Lower leg skin (tissue), 4 donors: ENCODE data around the gene NMT1. TPM values are rescaled to one million over a fixed set of nuclear protein-coding genes. Genes with fewer than 3 reads are reported as not detected.

ENCODE experiments used
- DNase-seq, 2 donors: peaks; one replicate each; pipeline ENCODE4 v3.0.0-alpha.2; 2019; ENCODE audit warnings: low spot score in 2 of 2
- H3K4me3 ChIP-seq: fragments of 200-600 bp; sonication (generic); 2 replicates; pipeline ENCODE4 v1.5.1; 2017; ENCODE audit warnings: mild to moderate bottlenecking, low read depth; ENCODE audit not compliant: poor library complexity, severe bottlenecking
- POLR2A ChIP-seq, 2 donors: fragments of 450-650 bp; IDR thresholded peaks; one replicate each; pipeline ENCODE4 v1.6.1; 2016 to 2017; ENCODE audit warnings: antibody characterized with exemption in 2 of 2, mild to moderate bottlenecking in 1 of 2, moderate library complexity in 1 of 2
- WGBS, 2 donors: methylation state at CpG; one replicate each; pipeline ENCODE4 v1.1.5; 2018; 5-methylcytosine and 5-hydroxymethylcytosine counted together
- intact Hi-C: fragments of 100-400 bp; cut with DNase I; formaldehyde crosslinking; loops from one replicate; pipeline ENCODE4 v1.15.0; 2023; ENCODE audit warnings: low total_unique reads
- total RNA-seq, 4 donors: library from RNA; depleted of rRNA; stranded (reverse); fragments of >200 nt; gene quantifications; one replicate each; pipeline ENCODE4 v1.1.0, GENCODE V29; 2016
- TF ChIP-seq, protein P1 (sequence below), 3 donors: fragments of 450-650 bp; IDR thresholded peaks; one replicate each; pipeline ENCODE4 v1.5.1; 2016; ENCODE audit warnings: antibody characterized with exemption in 3 of 3, mild to moderate bottlenecking in 3 of 3, moderate library complexity in 2 of 3

Gene NMT1
- total RNA-seq, 4 donors from 2014 or later = 37.3 to 101 (median 60.3) TPM

DNA sequence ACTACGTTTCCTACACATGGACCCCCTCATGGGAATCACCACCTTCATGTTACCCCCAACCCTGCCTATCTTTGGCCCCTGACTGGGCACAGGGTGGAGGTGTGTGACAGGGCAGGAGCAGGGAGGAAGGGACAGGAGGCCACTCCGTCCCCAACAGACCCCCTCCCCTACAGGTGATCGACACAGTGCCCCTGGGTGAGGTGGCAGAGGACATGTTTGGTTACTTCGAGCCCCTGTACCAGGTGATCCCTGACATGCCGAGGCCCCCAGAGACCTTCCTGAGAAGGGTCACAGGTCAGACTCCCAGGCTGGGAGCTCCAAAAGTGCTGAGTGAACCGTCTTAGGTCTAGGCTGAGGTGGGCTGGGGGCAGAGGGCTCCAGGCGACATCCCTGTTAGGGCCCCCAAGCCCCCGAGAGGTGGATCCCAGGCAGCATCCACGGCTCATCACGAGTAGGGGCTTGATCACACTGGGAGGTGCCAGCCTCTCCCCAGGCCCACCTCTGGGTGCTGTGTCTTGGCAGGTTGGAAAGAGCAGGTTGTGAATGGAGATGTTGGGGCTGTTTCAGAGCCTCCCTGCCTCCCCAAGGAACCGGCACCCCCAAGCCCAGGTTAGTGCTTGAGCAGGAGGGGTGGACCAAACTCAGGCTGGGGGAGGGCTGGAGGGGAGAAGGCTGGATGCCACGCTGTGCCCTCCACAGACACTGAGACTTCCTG, 75.9 kb downstream of the NMT1 start:
- H3K4me3 ChIP-seq = no peak overlapping the region
- intact Hi-C loops = loop anchor here (5.0 kb wide), 1 partner anchor 60 kb away; no protein-coding TSS in a partner anchor
- DNase-seq = no peak
- 87 to 88% methylated on average over 8 to 12 of the region's 12 CpGs for WGBS, 2 donors
- no peak for TF ChIP-seq POLR2A (IDR thresholded peaks at IDR 0.05)
- TF ChIP-seq, protein P1, sequence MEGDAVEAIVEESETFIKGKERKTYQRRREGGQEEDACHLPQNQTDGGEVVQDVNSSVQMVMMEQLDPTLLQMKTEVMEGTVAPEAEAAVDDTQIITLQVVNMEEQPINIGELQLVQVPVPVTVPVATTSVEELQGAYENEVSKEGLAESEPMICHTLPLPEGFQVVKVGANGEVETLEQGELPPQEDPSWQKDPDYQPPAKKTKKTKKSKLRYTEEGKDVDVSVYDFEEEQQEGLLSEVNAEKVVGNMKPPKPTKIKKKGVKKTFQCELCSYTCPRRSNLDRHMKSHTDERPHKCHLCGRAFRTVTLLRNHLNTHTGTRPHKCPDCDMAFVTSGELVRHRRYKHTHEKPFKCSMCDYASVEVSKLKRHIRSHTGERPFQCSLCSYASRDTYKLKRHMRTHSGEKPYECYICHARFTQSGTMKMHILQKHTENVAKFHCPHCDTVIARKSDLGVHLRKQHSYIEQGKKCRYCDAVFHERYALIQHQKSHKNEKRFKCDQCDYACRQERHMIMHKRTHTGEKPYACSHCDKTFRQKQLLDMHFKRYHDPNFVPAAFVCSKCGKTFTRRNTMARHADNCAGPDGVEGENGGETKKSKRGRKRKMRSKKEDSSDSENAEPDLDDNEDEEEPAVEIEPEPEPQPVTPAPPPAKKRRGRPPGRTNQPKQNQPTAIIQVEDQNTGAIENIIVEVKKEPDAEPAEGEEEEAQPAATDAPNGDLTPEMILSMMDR (IDR thresholded peaks at IDR 0.05) = no peak

DNA sequence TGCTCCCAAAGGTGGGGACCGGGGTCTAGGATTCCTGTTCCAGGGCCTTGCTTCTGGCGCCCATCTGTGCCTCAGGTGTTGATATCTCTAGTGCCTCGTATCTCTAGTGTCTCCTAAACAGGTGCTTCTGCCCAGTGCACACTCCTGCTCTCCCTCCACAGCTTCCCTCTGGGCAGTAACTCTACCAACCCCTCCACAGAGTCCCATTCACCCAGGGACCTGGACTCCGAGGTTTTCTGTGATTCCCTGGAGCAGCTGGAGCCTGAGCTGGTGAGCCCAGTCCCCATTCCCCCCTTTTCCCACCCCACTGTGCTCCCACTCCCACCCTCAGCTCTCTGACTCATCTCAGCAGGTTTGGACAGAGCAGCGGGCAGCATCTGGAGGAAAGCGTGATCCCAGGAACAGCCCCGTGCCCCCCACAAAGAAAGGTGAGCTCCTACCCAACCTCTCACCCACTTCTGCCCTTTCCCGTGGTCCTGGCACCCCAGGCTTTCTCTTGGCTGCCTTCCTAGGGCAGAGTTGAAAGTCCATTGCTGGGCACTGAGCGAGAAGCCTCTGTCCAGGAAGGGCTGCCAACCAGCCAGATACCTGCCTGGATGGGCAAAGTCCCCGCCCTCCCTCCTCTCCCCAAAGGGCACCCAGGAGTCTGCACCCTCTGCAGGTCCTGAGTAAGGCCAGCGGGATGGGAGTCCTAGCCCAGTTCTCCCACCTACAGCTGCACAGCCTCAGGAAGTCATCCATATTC, 76.6 kb downstream of the NMT1 start:
- no peak for TF ChIP-seq POLR2A (IDR thresholded peaks at IDR 0.05)
- TF ChIP-seq, protein P1 (IDR thresholded peaks at IDR 0.05) = no peak
- H3K4me3 ChIP-seq = no peak overlapping the region
- WGBS, 2 donors = 76 to 85% methylated on average over 10 to 11 of the region's 11 CpGs
- intact Hi-C loops = loop anchor here (5.0 kb wide), 1 partner anchor 60 kb away; no protein-coding TSS in a partner anchor
- no peak for DNase-seq

DNA sequence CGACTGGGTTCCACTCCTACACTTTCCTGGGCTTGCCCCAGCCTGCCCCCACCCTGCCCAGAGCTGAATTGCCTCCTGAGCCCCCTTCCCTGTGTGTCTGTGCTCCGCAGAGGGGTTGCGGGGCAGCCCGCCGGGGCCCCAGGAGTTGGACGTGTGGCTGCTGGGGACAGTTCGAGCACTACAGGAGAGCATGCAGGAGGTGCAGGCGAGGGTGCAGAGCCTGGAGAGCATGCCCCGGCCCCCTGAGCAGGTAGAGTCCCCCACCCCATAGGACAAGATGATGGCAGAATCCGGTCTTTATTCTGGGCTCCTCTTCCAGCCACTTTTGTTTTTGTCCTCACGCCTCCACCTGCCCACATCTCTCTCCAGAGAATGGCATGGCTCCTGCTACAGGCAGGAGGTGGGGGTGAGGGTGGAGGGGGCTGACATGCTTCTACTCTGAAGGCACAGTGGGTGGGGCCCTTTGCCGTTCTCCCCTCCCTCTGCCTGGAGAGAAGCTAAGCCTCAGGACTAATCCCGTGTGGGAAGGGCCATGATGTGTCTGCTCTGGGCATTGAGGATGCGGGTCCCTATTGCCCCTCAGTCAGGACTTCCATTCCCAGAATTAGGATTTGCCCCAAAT, 77.9 kb downstream of the NMT1 start:
- TF ChIP-seq, protein P1 (IDR thresholded peaks at IDR 0.05) = no peak
- TF ChIP-seq POLR2A (IDR thresholded peaks at IDR 0.05) = no peak
- DNase-seq = no peak
- 70 to 72% methylated on average over 10 to 14 of the region's 14 CpGs for WGBS, 2 donors
- intact Hi-C loops = loop anchor here (5.0 kb wide), 1 partner anchor 58 kb away; no protein-coding TSS in a partner anchor
- no peak overlapping the region for H3K4me3 ChIP-seq

DNA sequence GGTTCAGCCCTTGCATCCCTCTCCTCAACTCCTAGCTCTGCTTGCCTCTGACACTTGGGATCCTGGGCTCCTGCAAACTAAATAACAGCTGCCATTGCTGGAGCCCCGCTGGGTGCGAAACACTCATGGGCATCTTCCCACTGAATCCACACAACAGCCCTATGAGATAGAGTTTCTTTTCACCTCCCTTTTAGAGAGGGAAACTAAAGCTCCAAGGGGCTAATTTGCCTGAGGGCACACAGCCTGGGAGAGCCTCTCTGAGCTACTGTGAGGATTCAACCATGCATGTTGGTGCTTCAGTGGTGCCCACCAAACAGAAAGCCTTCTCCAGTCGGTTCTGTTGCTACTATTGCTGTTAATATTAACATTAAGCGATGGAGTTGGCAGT, 78.4 kb downstream of the NMT1 start:
- WGBS, 2 donors = 77 to 96% methylated on average over 3 to 4 of the region's 4 CpGs
- TF ChIP-seq POLR2A (IDR thresholded peaks at IDR 0.05) = no peak
- TF ChIP-seq, protein P1 (IDR thresholded peaks at IDR 0.05) = no peak
- DNase-seq = no peak
- H3K4me3 ChIP-seq = no peak overlapping the region
- intact Hi-C loops = loop anchor here (5.0 kb wide), 1 partner anchor 58 kb away; no protein-coding TSS in a partner anchor

DNA sequence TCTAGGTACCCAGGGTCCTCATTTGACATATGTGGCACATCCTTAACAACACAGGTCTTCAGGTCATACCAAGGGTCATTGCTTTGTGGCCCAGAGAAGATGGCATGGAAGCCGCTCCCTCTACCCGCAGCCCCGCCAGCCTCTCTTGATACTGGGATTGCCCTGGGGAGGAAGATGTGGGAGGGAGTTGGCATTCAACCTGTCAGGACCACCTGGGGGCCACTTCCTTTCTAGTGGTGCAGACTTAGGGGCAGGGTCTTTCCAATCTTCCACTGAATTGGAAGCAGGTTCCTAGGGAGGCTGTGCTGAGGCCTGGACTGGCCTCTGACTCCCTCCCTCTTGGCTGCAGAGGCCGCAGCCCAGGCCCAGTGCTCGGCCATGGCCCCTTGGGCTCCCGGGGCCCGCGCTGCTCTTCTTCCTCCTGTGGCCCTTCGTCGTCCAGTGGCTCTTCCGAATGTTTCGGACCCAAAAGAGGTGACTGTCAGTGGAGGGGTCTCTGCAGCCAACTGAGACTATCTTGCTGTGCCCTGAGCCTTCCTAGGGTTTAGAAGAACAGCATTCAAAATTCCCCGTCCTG, 82.1 kb downstream of the NMT1 start:
- no peak for DNase-seq
- no peak for TF ChIP-seq POLR2A (IDR thresholded peaks at IDR 0.05)
- TF ChIP-seq, protein P1 (IDR thresholded peaks at IDR 0.05) = no peak
- H3K4me3 ChIP-seq = no peak overlapping the region
- WGBS, 2 donors = 69 to 72% methylated on average over 13 of the region's 13 CpGs
- intact Hi-C loops = no loop called here
